HEK293 (cell line): ENCODE measurements around the gene FOXI2.

Experiments used
- CTCF ChIA-PET: fragments of 350-600 bp; formaldehyde crosslinking; extraction: SDS; loops from one replicate; lab custom pipeline; 2021; ENCODE audit warnings: antibody characterized with exemption; lab: Yijun Ruan, JAX
- POLR2A ChIA-PET: fragments of 300-600 bp; formaldehyde crosslinking; extraction: SDS; loops from one replicate; lab custom pipeline; 2020; ENCODE audit warnings: antibody characterized with exemption, inconsistent platforms; lab: Yijun Ruan, JAX
- H3K27ac ChIP-seq: fragments of 200-500 bp; sonication (Bioruptor generic); 2 replicates; pipeline ENCODE4 v1.5.1; 2014; ENCODE audit warnings: low read depth, low read length, control low read depth, inconsistent platforms; ENCODE audit errors: extremely low read depth
- H3K36me3 ChIP-seq, 2 experiments: fragments of 200-500 bp in 1 of 2; sonication (Bioruptor generic) in 1 of 2; 1 replicate in 1 of 2; 2 replicates in 1 of 2; pipeline ENCODE4 v1.5.1; 2014 to 2017; ENCODE audit warnings: inconsistent platforms in 2 of 2, low read length in 2 of 2; ENCODE audit not compliant: control insufficient read depth in 2 of 2, insufficient read depth in 1 of 2
- H3K4me1 ChIP-seq: fragments of 200-500 bp; sonication (Bioruptor generic); 2 replicates; pipeline ENCODE4 v1.5.1; 2014; ENCODE audit warnings: mild to moderate bottlenecking, low read length, inconsistent platforms; ENCODE audit not compliant: control insufficient read depth, insufficient read depth
- H3K4me3 ChIP-seq: 2 replicates; pipeline ENCODE4 v1.5.1; 2011; ENCODE audit warnings: low read depth, mild to moderate bottlenecking, control low read depth, low read length, moderate library complexity
- H3K9me3 ChIP-seq: fragments of 200-500 bp; sonication (Bioruptor generic); 2 replicates; pipeline ENCODE4 v1.5.1; 2014; ENCODE audit warnings: low read depth, low read length, inconsistent platforms; ENCODE audit not compliant: control insufficient read depth, insufficient read depth
- KLF10 ChIP-seq: fragments of 450-650 bp; IDR thresholded peaks from 2 replicates; pipeline ENCODE4 v1.5.1; 2018; ENCODE audit warnings: missing biosample characterization, mild to moderate bottlenecking, missing genetic modification characterization
- KLF17 ChIP-seq: fragments of 450-650 bp; formaldehyde crosslinking; IDR thresholded peaks from 2 replicates; pipeline ENCODE4 v1.5.1; 2016; ENCODE audit warnings: missing biosample characterization, missing genetic modification characterization
- PRDM4 ChIP-seq: fragments of 450-650 bp; formaldehyde crosslinking; IDR thresholded peaks from 2 replicates; pipeline ENCODE4 v1.5.1; 2017; ENCODE audit warnings: missing biosample characterization, missing genetic modification characterization
- YY1 ChIP-seq: fragments of 450-650 bp; formaldehyde crosslinking; IDR thresholded peaks from 2 replicates; pipeline ENCODE4 v1.5.1; 2018; ENCODE audit warnings: missing biosample characterization, missing genetic modification characterization
- ZBTB17 ChIP-seq: fragments of 450-650 bp; formaldehyde crosslinking; IDR thresholded peaks from 2 replicates; pipeline ENCODE4 v1.5.1; 2016; ENCODE audit warnings: missing biosample characterization, missing genetic modification characterization
- ZBTB26 ChIP-seq: fragments of 450-650 bp; formaldehyde crosslinking; optimal IDR thresholded peaks from 2 replicates; pipeline ENCODE3; 2016; ENCODE audit warnings: missing biosample characterization, mild to moderate bottlenecking, missing genetic modification characterization
- ZFP69B ChIP-seq: fragments of 450-650 bp; formaldehyde crosslinking; IDR thresholded peaks from 2 replicates; pipeline ENCODE4 v1.5.1; 2016; ENCODE audit warnings: missing biosample characterization, missing genetic modification characterization
- ZNF202 ChIP-seq: fragments of 450-650 bp; formaldehyde crosslinking; IDR thresholded peaks from 2 replicates; pipeline ENCODE4 v1.5.1; 2016; ENCODE audit warnings: missing biosample characterization, missing genetic modification characterization, borderline replicate concordance
- ZNF223 ChIP-seq: fragments of 450-650 bp; formaldehyde crosslinking; IDR thresholded peaks from 2 replicates; pipeline ENCODE4 v1.5.1; 2016; ENCODE audit warnings: missing biosample characterization, missing genetic modification characterization
- ZNF26 ChIP-seq: fragments of 450-650 bp; formaldehyde crosslinking; IDR thresholded peaks from 2 replicates; pipeline ENCODE4 v1.5.1; 2016; ENCODE audit warnings: missing biosample characterization, missing genetic modification characterization
- ZNF404 ChIP-seq: fragments of 450-650 bp; formaldehyde crosslinking; IDR thresholded peaks from 2 replicates; pipeline ENCODE4 v1.5.1; 2017; ENCODE audit warnings: missing biosample characterization, missing genetic modification characterization
- ZNF514 ChIP-seq: fragments of 450-650 bp; formaldehyde crosslinking; IDR thresholded peaks from 2 replicates; pipeline ENCODE4 v1.5.1; 2016; ENCODE audit warnings: missing biosample characterization, missing genetic modification characterization
- ZNF521 ChIP-seq: fragments of 450-650 bp; formaldehyde crosslinking; IDR thresholded peaks from 2 replicates; pipeline ENCODE4 v1.5.1; 2017; ENCODE audit warnings: missing biosample characterization, mild to moderate bottlenecking, missing genetic modification characterization
- ZNF555 ChIP-seq: fragments of 450-650 bp; formaldehyde crosslinking; conservative IDR thresholded peaks from 2 replicates; pipeline ENCODE4 v1.5.1; 2017; ENCODE audit warnings: missing biosample characterization, mild to moderate bottlenecking, missing genetic modification characterization, inconsistent platforms
- ZNF580 ChIP-seq: fragments of 450-650 bp; formaldehyde crosslinking; IDR thresholded peaks from 2 replicates; pipeline ENCODE4 v1.5.1; 2016; ENCODE audit warnings: missing biosample characterization, missing genetic modification characterization
- ZNF596 ChIP-seq: fragments of 450-650 bp; IDR thresholded peaks from 2 replicates; pipeline ENCODE4 v1.5.0; 2018; ENCODE audit warnings: missing biosample characterization, mild to moderate bottlenecking, missing genetic modification characterization, moderate library complexity
- ZNF660 ChIP-seq: fragments of 450-650 bp; IDR thresholded peaks from 2 replicates; pipeline ENCODE4 v1.5.1; 2018; ENCODE audit warnings: missing biosample characterization, mild to moderate bottlenecking, missing genetic modification characterization
- ZNF707 ChIP-seq: fragments of 450-650 bp; formaldehyde crosslinking; IDR thresholded peaks from 2 replicates; pipeline ENCODE4 v1.5.1; 2016; ENCODE audit warnings: missing biosample characterization, missing genetic modification characterization

FOXI2 gene

GRCh38 chr10:127737563-127738511 lies 852 bp downstream of the FOXI2 start (continued):
- TF ChIP-seq ZBTB26 (tag by site-specific recombination), result no peak
- TF ChIP-seq ZNF404 (tag by site-specific recombination), result no peak
- TF ChIP-seq ZNF521 (tag by site-specific recombination), result no peak
- TF ChIP-seq ZNF223 (tag by site-specific recombination), result no peak
- no peak for TF ChIP-seq ZNF707 (tag by site-specific recombination)
- TF ChIP-seq ZNF514 (tag by site-specific recombination), result no peak
- TF ChIP-seq ZNF596 (tag by site-specific recombination), result no peak

- Histone ChIP-seq H3K9me3 (no peaks in the 10 kb centered on the region), H3K4me3 (no peak overlapping the region), H3K4me1 (no peaks in the 10 kb centered on the region), H3K27ac (no peak overlapping the region), H3K36me3 (no peaks in the 10 kb centered on the region)
- ChIA-PET CTCF (no interaction called here), POLR2A (no interaction called here)
- no peak for TF ChIP-seq ZNF202
- TF ChIP-seq ZNF660, result no peak
- no peak for TF ChIP-seq ZBTB17
- no peak for TF ChIP-seq ZNF555
- no peak for TF ChIP-seq ZNF580
- TF ChIP-seq PRDM4 (tag by site-specific recombination), result no peak
- no peak for TF ChIP-seq YY1 (tag by site-specific recombination)
- TF ChIP-seq ZFP69B, result no peak
- no peak for TF ChIP-seq ZNF596 (tag by site-specific recombination)
- no peak for TF ChIP-seq ZNF26 (tag by site-specific recombination)
- no peak for TF ChIP-seq KLF17
- TF ChIP-seq KLF10 (tag by site-specific recombination), result no peak
Observed at GRCh38 chr10:127738512-127739424, 1.8 kb downstream of the FOXI2 start.
